MM.1S (cell line): ENCODE measurements around the gene EFNA3.
A peak's percentile ranks its signal among the peaks of the same experiment; 100 is the strongest.

Experiments used
- DNase-seq: peaks from one replicate; pipeline ENCODE4 v3.0.0-alpha.2; 2015
- H2AFZ ChIP-seq: fragments of 300-600 bp; sonication (generic); 2 replicates; pipeline ENCODE4 v1.6.0; 2016; ENCODE audit warnings: antibody characterized with exemption, low read length
- H3F3A ChIP-seq: fragments of 300-600 bp; sonication (generic); 2 replicates; pipeline ENCODE4 v1.6.1; 2016; ENCODE audit warnings: mild to moderate bottlenecking, antibody characterized with exemption, low read length, moderate library complexity, mixed read lengths; ENCODE audit not compliant: insufficient read depth
- H3K27ac ChIP-seq: fragments of 300-600 bp; sonication (generic); 2 replicates; pipeline ENCODE4 v1.5.1; 2016; ENCODE audit warnings: mild to moderate bottlenecking, low read length
- H3K27me3 ChIP-seq: fragments of 300-600 bp; sonication (generic); replicated peaks from 2 replicates; pipeline ENCODE4 v1.6.0; 2016; ENCODE audit warnings: low read length; ENCODE audit not compliant: insufficient read depth
- H3K36me3 ChIP-seq: fragments of 300-600 bp; sonication (generic); replicated peaks from 2 replicates; pipeline ENCODE4 v1.6.1; 2016; ENCODE audit warnings: mild to moderate bottlenecking, low read length, mixed read lengths; ENCODE audit not compliant: insufficient read depth
- H3K4me1 ChIP-seq: fragments of 300-600 bp; sonication (generic); 2 replicates; pipeline ENCODE4 v1.6.1; 2016; ENCODE audit warnings: low read length, mixed read lengths
- H3K4me2 ChIP-seq: fragments of 300-600 bp; sonication (generic); 2 replicates; pipeline ENCODE4 v1.6.0; 2016; ENCODE audit warnings: low read depth, low read length
- H3K4me3 ChIP-seq: fragments of 300-600 bp; sonication (generic); 2 replicates; pipeline ENCODE4 v1.5.1; 2016; ENCODE audit warnings: low read length, mixed read lengths
- H3K79me2 ChIP-seq: fragments of 300-600 bp; sonication (generic); 2 replicates; pipeline ENCODE4 v1.6.1; 2016; ENCODE audit warnings: mixed run types, low read length, mixed read lengths
- H3K9ac ChIP-seq: fragments of 300-600 bp; sonication (generic); 2 replicates; pipeline ENCODE4 v1.6.1; 2016; ENCODE audit warnings: low read length, mixed read lengths
- H3K9me2 ChIP-seq: fragments of 300-600 bp; sonication (generic); replicated peaks from 2 replicates; pipeline ENCODE4 v1.6.1; 2016; ENCODE audit warnings: mild to moderate bottlenecking, low read length, mixed read lengths; ENCODE audit not compliant: insufficient read depth
- H3K9me3 ChIP-seq: fragments of 300-600 bp; sonication (generic); replicated peaks from 2 replicates; pipeline ENCODE4 v1.6.1; 2016; ENCODE audit warnings: mild to moderate bottlenecking, low read length, mixed read lengths; ENCODE audit not compliant: insufficient read depth
- H4K20me1 ChIP-seq: fragments of 300-600 bp; sonication (generic); 2 replicates; pipeline ENCODE4 v1.6.1; 2016; ENCODE audit warnings: mild to moderate bottlenecking, low read length, moderate library complexity, mixed read lengths; ENCODE audit not compliant: insufficient read depth
- EZH2 ChIP-seq: fragments of 300-600 bp; sonication (generic); optimal IDR thresholded peaks from 2 replicates; pipeline ENCODE3; 2017; ENCODE audit warnings: low read depth, mild to moderate bottlenecking, antibody characterized with exemption, low read length, mixed read lengths
- EZH2phosphoT487 ChIP-seq: fragments of 300-600 bp; sonication (generic); IDR thresholded peaks from 2 replicates; pipeline ENCODE4 v1.6.1; 2018; ENCODE audit warnings: antibody characterized with exemption, low read length
- TF ChIP-seq, protein P1 (sequence below): fragments of 300-600 bp; sonication (generic); IDR thresholded peaks from 2 replicates; pipeline ENCODE4 v1.5.1; 2016; ENCODE audit warnings: antibody characterized with exemption, low read length, mixed read lengths

Gene EFNA3

DNA sequence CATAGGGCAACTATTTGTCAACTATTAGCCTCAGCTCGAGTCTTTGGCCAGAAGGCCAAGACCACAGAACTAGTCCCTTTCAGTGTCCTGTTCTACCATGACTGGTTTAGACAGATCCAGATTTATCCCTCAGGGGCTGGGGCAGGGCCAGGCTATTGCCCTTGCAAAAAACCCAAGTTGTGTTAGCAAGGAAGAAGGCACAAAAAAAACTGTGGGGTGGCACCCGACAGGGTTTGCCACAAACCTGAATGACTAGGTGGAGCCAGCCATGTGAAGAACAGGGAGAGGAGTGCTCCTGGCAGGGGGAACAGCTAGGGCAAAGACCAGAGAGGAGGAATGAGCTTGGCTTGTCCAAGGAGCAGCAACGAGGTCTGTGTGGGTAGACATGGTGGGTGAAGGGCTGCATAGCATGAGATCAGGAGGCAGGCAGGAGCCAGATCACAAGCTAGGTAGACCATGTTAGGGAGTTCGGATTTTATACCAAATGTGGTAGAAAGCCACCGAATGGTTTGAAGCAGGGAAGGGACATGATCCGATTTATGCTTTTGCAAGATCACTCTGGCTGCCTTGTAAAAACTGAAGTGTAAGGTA, 40.7 kb upstream of the EFNA3 start:
- Histone ChIP-seq H3K9me3 (no peaks in the 10 kb centered on the region), H3K4me2 (no peak overlapping the region), H3K9ac (no peak overlapping the region), H4K20me1 (no peaks in the 10 kb centered on the region), H3F3A (peaks cover 10% of the 10 kb centered on the region), H3K36me3 (no peaks in the 10 kb centered on the region), H3K4me1 (peaks cover 16% of the 10 kb centered on the region), H2AFZ (no peak overlapping the region), H3K27ac (no peak overlapping the region), H3K9me2 (no peaks in the 10 kb centered on the region), H3K27me3 (0 out of 2 replicates have a peak, but pooled peaks cover 5% of the 10 kb centered on the region), H3K4me3 (no peak overlapping the region), H3K79me2 (no peaks in the 10 kb centered on the region)
- TF ChIP-seq EZH2phosphoT487 (no peak), EZH2 (no peak)
- TF ChIP-seq, protein P1, sequence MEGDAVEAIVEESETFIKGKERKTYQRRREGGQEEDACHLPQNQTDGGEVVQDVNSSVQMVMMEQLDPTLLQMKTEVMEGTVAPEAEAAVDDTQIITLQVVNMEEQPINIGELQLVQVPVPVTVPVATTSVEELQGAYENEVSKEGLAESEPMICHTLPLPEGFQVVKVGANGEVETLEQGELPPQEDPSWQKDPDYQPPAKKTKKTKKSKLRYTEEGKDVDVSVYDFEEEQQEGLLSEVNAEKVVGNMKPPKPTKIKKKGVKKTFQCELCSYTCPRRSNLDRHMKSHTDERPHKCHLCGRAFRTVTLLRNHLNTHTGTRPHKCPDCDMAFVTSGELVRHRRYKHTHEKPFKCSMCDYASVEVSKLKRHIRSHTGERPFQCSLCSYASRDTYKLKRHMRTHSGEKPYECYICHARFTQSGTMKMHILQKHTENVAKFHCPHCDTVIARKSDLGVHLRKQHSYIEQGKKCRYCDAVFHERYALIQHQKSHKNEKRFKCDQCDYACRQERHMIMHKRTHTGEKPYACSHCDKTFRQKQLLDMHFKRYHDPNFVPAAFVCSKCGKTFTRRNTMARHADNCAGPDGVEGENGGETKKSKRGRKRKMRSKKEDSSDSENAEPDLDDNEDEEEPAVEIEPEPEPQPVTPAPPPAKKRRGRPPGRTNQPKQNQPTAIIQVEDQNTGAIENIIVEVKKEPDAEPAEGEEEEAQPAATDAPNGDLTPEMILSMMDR = no peak
- no peak for DNase-seq

DNA sequence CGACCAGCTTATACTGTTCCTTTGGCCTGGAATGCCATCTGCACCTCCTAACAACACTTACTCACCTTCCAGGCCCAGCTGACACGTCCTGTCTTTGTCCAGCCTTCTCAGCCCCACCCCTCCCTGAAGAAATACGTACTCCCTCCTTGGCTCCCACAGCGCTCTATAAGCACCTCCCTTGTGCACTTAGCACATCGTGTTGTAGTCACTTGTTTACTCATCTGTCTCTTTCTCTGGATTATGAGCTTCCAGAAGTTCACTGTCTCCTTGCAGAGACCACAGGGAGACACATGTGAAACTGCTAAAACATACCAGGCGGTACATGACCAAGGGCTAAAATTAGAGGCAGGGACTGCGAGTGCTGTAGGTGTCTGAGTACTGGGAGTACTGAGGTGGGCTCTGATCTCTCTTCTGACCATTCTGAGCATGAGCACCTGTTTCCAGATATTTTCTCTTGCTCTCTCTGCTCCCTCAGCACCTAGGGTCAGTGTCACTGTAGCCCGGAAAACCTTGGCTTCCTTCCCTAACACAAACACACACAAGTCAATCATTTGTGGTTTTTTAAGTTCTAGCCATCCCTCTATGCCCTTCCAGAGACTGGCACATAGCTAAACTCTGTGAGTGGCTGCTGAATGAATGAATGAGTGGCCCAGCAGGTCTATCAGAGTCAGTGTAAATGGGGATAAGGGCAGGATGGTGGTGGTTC, 39.9 kb upstream of the EFNA3 start:
- peak; percentile 37 for DNase-seq

DNA sequence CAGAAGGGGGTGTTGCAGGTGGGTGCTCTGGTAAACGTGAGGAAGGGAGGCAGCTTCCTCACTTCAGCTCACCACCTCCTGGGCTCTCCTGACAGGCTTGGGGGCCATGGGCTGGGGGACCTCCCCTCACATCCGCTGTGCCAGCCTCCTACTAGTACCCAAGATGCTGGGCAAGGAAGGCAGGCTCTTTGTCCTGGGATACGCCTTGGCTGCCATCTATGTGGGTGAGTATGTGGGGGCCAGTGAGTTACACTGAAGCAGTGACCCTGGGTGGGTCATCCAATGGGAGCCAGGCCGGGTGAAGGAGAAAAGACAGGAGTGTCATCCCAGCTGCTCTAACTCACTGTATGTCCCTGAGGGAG, 39.3 kb upstream of the EFNA3 start:
- Histone ChIP-seq H3K4me1 (peaks cover 27% of the 10 kb centered on the region), H3K79me2 (no peaks in the 10 kb centered on the region), H3K9ac (no peak overlapping the region), H3K9me2 (no peaks in the 10 kb centered on the region), H2AFZ (peak overlapping the region; percentile 21; the same call in 1 of the 2 replicates), H4K20me1 (no peaks in the 10 kb centered on the region), H3K9me3 (no peaks in the 10 kb centered on the region), H3K36me3 (no peaks in the 10 kb centered on the region), H3K4me2 (peak overlapping the region; percentile 32; the same call in 1 of the 2 replicates), H3K4me3 (no peak overlapping the region), H3K27me3 (0 out of 2 replicates have a peak, but pooled peaks cover 3% of the 10 kb centered on the region), H3F3A (peaks cover 10% of the 10 kb centered on the region), H3K27ac (peak overlapping the region; percentile 6; the same call in 1 of the 2 replicates)
- TF ChIP-seq EZH2 (no peak), EZH2phosphoT487 (no peak)
- TF ChIP-seq, protein P1 = no peak
- DNase-seq = no peak

More for the DNA sequence above, 39.9 kb upstream of the EFNA3 start:
- Histone ChIP-seq H2AFZ (peak overlapping the region; percentile 21), H3K9me2 (no peaks in the 10 kb centered on the region), H3K4me1 (peaks cover 22% of the 10 kb centered on the region), H3F3A (peaks cover 10% of the 10 kb centered on the region), H3K36me3 (no peaks in the 10 kb centered on the region), H3K9me3 (no peaks in the 10 kb centered on the region), H3K27ac (peak overlapping the region; percentile 6; the same call in 1 of the 2 replicates), H3K4me3 (no peak overlapping the region), H4K20me1 (no peaks in the 10 kb centered on the region), H3K27me3 (0 out of 2 replicates have a peak, but pooled peaks cover 5% of the 10 kb centered on the region), H3K9ac (no peak overlapping the region), H3K79me2 (no peaks in the 10 kb centered on the region), H3K4me2 (peak overlapping the region; percentile 32; the same call in 1 of the 2 replicates)
- no peak for TF ChIP-seq EZH2phosphoT487
- TF ChIP-seq, protein P1 = no peak
